HepG2 (cell line): ENCODE results near the gene CIAO3. TPM values are rescaled to one million over a fixed set of nuclear protein-coding genes. Genes with fewer than 3 reads are reported as not detected.

Experiments used
- ATAC-seq: fragments of 200-7000 bp; cut with Tn5 transposase; 3 replicates; pipeline ENCODE4 v1.9.1; 2020; ENCODE audit warnings: mild to moderate bottlenecking, moderate library complexity
- BruUV-seq: library from RNA; stranded (reverse); fragments of 400-500 nt; replicated peaks from 2 replicates; lab custom pipeline; 2021; lab: Mats Ljungman, UMichigan
- CTCF ChIA-PET: fragments of 300-600 bp; formaldehyde crosslinking; extraction: SDS; loops from one replicate; lab custom pipeline; 2021; ENCODE audit warnings: low total read pairs, inconsistent platforms, low intra/inter-chr PET ratio; lab: Yijun Ruan, JAX
- POLR2A ChIA-PET: fragments of 350-600 bp; sonication (Branson Sonifier 250); formaldehyde crosslinking; loops from one replicate; lab custom pipeline; 2020; ENCODE audit warnings: antibody characterized with exemption, inconsistent platforms; lab: Yijun Ruan, JAX
- DNase-seq: peaks from one replicate; pipeline ENCODE4 v3.0.0-alpha.2; 2015; ENCODE audit warnings: low spot score
- FAIRE-seq: peaks from 3 replicates; lab custom pipeline; 2011; peaks lifted over from hg19 to GRCh38; lab: Jason Lieb, UNC
- H2AFZ ChIP-seq: one replicate; pipeline ENCODE4 v1.6.1; 2011; ENCODE audit warnings: low read length, inconsistent platforms
- H3K27ac ChIP-seq: fragments of 300-600 bp; 3 replicates; pipeline ENCODE4 v1.8.0; 2011; ENCODE audit warnings: mixed run types, mild to moderate bottlenecking, mixed read lengths, low read length, inconsistent platforms; ENCODE audit not compliant: insufficient read depth; ENCODE audit errors: extremely low read length
- H3K27me3 ChIP-seq, 2 experiments: fragments of 200-600 bp in 1 of 2; 2 replicates in 1 of 2; 3 replicates in 1 of 2; pipeline versions ENCODE4 v1.6.0 to v1.8.0; 2011; ENCODE audit warnings: low read length in 2 of 2, mild to moderate bottlenecking in 2 of 2, moderate library complexity in 2 of 2, inconsistent platforms in 1 of 2; ENCODE audit not compliant: insufficient read depth in 2 of 2, control insufficient read depth in 1 of 2
- H3K36me3 ChIP-seq, 2 experiments: fragments of 200-600 bp in 1 of 2; replicated peaks in 1 of 2; 2 replicates in 1 of 2; 3 replicates in 1 of 2; pipeline versions ENCODE4 v1.5.1 to v1.8.0; 2011; ENCODE audit warnings: low read length in 2 of 2, inconsistent platforms in 1 of 2; ENCODE audit not compliant: insufficient read depth in 2 of 2, control insufficient read depth in 1 of 2
- H3K4me1 ChIP-seq: 2 replicates; pipeline ENCODE4 v1.5.1; 2012; ENCODE audit warnings: low read length, inconsistent platforms; ENCODE audit not compliant: insufficient read depth
- H3K4me2 ChIP-seq: 2 replicates; pipeline ENCODE4 v1.6.0; 2011; ENCODE audit warnings: low read depth, low read length, inconsistent platforms
- H3K4me3 ChIP-seq, 3 experiments: fragments of 200-600 bp in 1 of 3; sonication (generic), shearing (Covaris generic) in 1 of 3; replicated peaks in 1 of 3; 2 replicates each; pipeline ENCODE4 v1.5.1; 2011 to 2016; ENCODE audit warnings: low read length in 3 of 3, inconsistent platforms in 2 of 3, low read depth in 2 of 3, mild to moderate bottlenecking in 2 of 3, control low read depth in 1 of 3, mixed read lengths in 1 of 3; ENCODE audit not compliant: insufficient read depth in 1 of 3
- H3K79me2 ChIP-seq: one replicate; pipeline ENCODE4 v1.6.1; 2011; ENCODE audit warnings: low read length, inconsistent platforms; ENCODE audit not compliant: insufficient read depth
- H3K9ac ChIP-seq: 2 replicates; pipeline ENCODE4 v1.6.0; 2011; ENCODE audit warnings: mild to moderate bottlenecking, low read depth, low read length, inconsistent platforms; ENCODE audit not compliant: insufficient read depth
- H3K9me3 ChIP-seq: 2 replicates; pipeline ENCODE4 v1.5.1; 2012; ENCODE audit warnings: mild to moderate bottlenecking, low read length
- H4K20me1 ChIP-seq: 2 replicates; pipeline ENCODE4 v1.6.0; 2011; ENCODE audit warnings: inconsistent platforms, mild to moderate bottlenecking, low read length, moderate library complexity; ENCODE audit not compliant: insufficient read depth
- AGO1 ChIP-seq: fragments of 200-400 bp; formaldehyde crosslinking; IDR thresholded peaks from 2 replicates; pipeline ENCODE4 v1.6.1; 2017; ENCODE audit warnings: mild to moderate bottlenecking, low read depth, low read length, moderate library complexity; ENCODE audit not compliant: poor library complexity, severe bottlenecking
- FOXO4 ChIP-seq: sonication (generic); formaldehyde crosslinking; conservative IDR thresholded peaks from 2 replicates; pipeline ENCODE4 v1.8.1; 2023; ENCODE audit warnings: missing genetic modification reagents
- KLF15 ChIP-seq: sonication (generic); formaldehyde crosslinking; IDR thresholded peaks from 2 replicates; pipeline ENCODE4 v1.8.1; 2023; ENCODE audit warnings: borderline replicate concordance, mild to moderate bottlenecking, inconsistent platforms, missing genetic modification reagents, mixed read lengths
- NR2F1 ChIP-seq, 2 experiments: fragments of 450-650 bp in 1 of 2; formaldehyde crosslinking in 1 of 2; IDR thresholded peaks; 2 replicates each; pipeline versions ENCODE4 v1.5.0 to v1.6.1; 2016 to 2020; ENCODE audit warnings: mild to moderate bottlenecking in 1 of 2, missing compliant biosample characterization in 1 of 2, missing genetic modification reagents in 1 of 2, moderate library complexity in 1 of 2
- RBM22 ChIP-seq: fragments of 200-400 bp; formaldehyde crosslinking; optimal IDR thresholded peaks from 2 replicates; pipeline ENCODE3; 2017; ENCODE audit warnings: mild to moderate bottlenecking, low read length, moderate library complexity
- WGBS: methylation state at CpG from one replicate; pipeline ENCODE4 v1.1.6; 2017; ENCODE audit warnings: low lambda C conversion rate; 5-methylcytosine and 5-hydroxymethylcytosine counted together
- in situ Hi-C: cut with HindIII; loops from 2 replicates; pipeline ENCODE4 v1.10.0; 2017; ENCODE audit warnings: low pct_unique_long_range_greater_than_20kb; ENCODE audit not compliant: extremely low pct_ligation_motif_present
- intact Hi-C: fragments of 100-400 bp; cut with micrococcal nuclease; formaldehyde crosslinking; loops from one replicate; pipeline ENCODE4 v1.10.0; 2022; ENCODE audit not compliant: unreplicated experiment
- polyA plus RNA-seq, 8 experiments: library from polyadenylated mRNA; depleted of rRNA in 3 of 8; stranded (reverse) in 7 of 8; unstranded in 1 of 8; fragments of >200 nt; fragmentation: Illumina TruSeq in 4 of 8; extraction: Trizol in 4 of 8; gene quantifications; 2 replicates each; pipeline versions ENCODE4 v1.2.1 to v1.2.3, GENCODE V29; 2011 to 2016; ENCODE audit warnings: low read depth in 4 of 8, missing spikeins in 1 of 8, mixed read lengths in 1 of 8; ENCODE audit not compliant: insufficient read depth in 1 of 8
- total RNA-seq, 5 experiments: library from RNA; depleted of rRNA; stranded (reverse); fragments of >200 nt; fragmentation: Illumina TruSeq; extraction: Trizol; gene quantifications; 2 replicates each; pipeline ENCODE4 v1.2.3, GENCODE V29; 2016; ENCODE audit warnings: low read depth in 1 of 5

Gene CIAO3
- total and polyA plus RNA-seq, 2 of the 13 experiments (the other 11 are each of a cell fraction or from before 2014, with no cell fraction given), result 21.7 to 25.0 TPM

GRCh38 chr16:724188-725040 is 16.4 kb downstream of the CIAO3 start (continued):
- no peak for TF ChIP-seq FOXO4 (CRISPR knock-in tag)
- TF ChIP-seq, all 625 proteins: peak for 5

GRCh38 chr16:723695-724094 is 17.1 kb downstream of the CIAO3 start:
- ChIA-PET CTCF (no interaction called here), POLR2A (no interaction called here)
- Histone ChIP-seq H3K79me2 (no peaks in the 10 kb centered on the region), H4K20me1 (no peaks in the 10 kb centered on the region), H3K27me3 (peaks cover 0 to 3% of the 10 kb centered on the region in 2 experiments; a peak in 1 of 5 replicates), H3K4me2 (no peak overlapping the region), H3K4me1 (peaks cover 35% of the 10 kb centered on the region), H2AFZ (no peak overlapping the region), H3K4me3 (no peak overlapping the region), H3K36me3 (no peaks in the 10 kb centered on the region), H3K9ac (no peak overlapping the region), H3K27ac (no peak overlapping the region), H3K9me3 (no peaks in the 10 kb centered on the region)
- no TSS peak for BruUV-seq
- intact Hi-C loops, result no loop called here
- TF ChIP-seq KLF15 (CRISPR knock-in tag), result no peak
- TF ChIP-seq RBM22, result peak; percentile 15
- TF ChIP-seq AGO1, result peak; percentile 25
- TF ChIP-seq NR2F1 (CRISPR knock-in tag; IDR thresholded peaks at IDR 0.05), result no peak
- ATAC-seq (no peak), FAIRE-seq (no peak), DNase-seq (no peak)
- 54% methylated on average over 3 of the region's 9 CpGs for WGBS
- in situ Hi-C loops, result no loop called here
